ENCODE measurements around the gene CALB2. TPM values are rescaled to one million over a fixed set of nuclear protein-coding genes. Genes with fewer than 3 reads are reported as not detected.

Gene CALB2
- total and polyA plus RNA-seq, 2 donors from 2014 or later, result 1.4 TPM; not detected in 1

DNA sequence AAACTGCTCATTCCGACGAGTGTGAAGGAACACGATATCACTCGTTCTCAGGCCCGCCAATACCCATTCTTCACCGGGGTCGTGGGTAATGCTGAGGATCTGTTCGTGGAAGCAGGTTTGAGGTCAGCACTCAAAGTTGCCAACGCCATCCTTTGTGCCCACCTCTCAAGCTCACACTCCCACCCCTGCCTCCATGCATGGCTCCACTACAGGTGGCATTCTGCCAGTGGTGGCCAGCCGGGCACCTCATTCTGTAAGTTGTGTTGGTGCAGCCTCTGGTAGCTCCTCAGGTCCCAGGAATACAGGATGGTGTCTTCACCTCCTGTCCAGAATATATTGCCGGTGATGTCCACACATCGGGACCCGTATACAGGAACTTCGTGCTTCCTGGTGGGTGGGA is 72.7 kb downstream of the CALB2 start:
- Histone ChIP-seq H3K4me1 (ENCODE audit: control insufficient read depth in 2 of 3, insufficient read depth in 2 of 3, low read depth in 1 of 3, low read length in 3 of 3) (no peaks in the 10 kb centered on the region), H3K36me3 (ENCODE audit: control insufficient read depth in 2 of 3, insufficient read depth in 3 of 3, low read length in 3 of 3) (no peaks in the 10 kb centered on the region), H3K9me3 (ENCODE audit: control insufficient read depth in 2 of 3, insufficient read depth in 1 of 3, low read length in 3 of 3) (peaks cover 0 to 4% (median 3%) of the 10 kb centered on the region in 3 donors), H3K9ac (ENCODE audit: low read length in 3 of 3) (no peak overlapping the region), H3K4me3 (ENCODE audit: low read length in 3 of 3) (no peak overlapping the region), H3K27ac (ENCODE audit: low read depth in 2 of 2, low read length in 2 of 2) (no peak overlapping the region), H3K27me3 (ENCODE audit: control insufficient read depth, insufficient read depth, low read length) (no peaks in the 10 kb centered on the region)
- DNase-seq (no peak), FAIRE-seq (no peak)
- no peak for TF ChIP-seq CTCF (IDR thresholded peaks at IDR 0.05; ENCODE audit: borderline replicate concordance, extremely low read depth, insufficient read depth)
- intact Hi-C loops (cut with DNase I), result no loop called here

DNA sequence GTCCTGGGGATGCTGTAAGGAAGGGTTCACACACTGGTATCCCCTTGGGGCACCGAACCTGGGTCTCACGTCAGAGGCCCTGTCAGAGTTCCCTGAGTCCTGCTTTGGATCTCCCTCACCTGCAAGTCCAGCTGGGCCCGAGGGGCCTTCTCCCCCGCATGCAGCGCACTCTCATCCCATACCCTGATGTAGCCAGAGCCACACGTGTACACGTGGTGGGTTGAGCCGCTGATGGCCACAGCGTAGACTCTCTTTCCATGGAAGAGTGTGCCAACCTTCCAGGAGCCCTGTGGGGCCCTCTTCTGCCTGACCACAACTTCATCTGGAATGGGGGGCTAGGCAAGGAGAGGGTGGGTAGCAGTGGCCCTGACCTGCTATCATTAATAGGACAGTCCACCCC is 73.5 kb downstream of the CALB2 start:
- H3K4me3 ChIP-seq (ENCODE audit: low read length in 3 of 3), result no peak overlapping the region
- TF ChIP-seq CTCF (IDR thresholded peaks at IDR 0.05; ENCODE audit: borderline replicate concordance, extremely low read depth, insufficient read depth), result no peak
- FAIRE-seq, result no peak
- no peaks in the 10 kb centered on the region for H3K36me3 ChIP-seq (ENCODE audit: control insufficient read depth in 2 of 3, insufficient read depth in 3 of 3, low read length in 3 of 3)
- no peaks in the 10 kb centered on the region for H3K4me1 ChIP-seq (ENCODE audit: control insufficient read depth in 2 of 3, insufficient read depth in 2 of 3, low read depth in 1 of 3, low read length in 3 of 3)
- H3K9me3 ChIP-seq (ENCODE audit: control insufficient read depth in 2 of 3, insufficient read depth in 1 of 3, low read length in 3 of 3), result peaks cover 0 to 4% (median 3%) of the 10 kb centered on the region in 3 donors
- no peaks in the 10 kb centered on the region for H3K27me3 ChIP-seq (ENCODE audit: control insufficient read depth, insufficient read depth, low read length)
- H3K9ac ChIP-seq (ENCODE audit: low read length in 3 of 3), result no peak overlapping the region
- H3K27ac ChIP-seq (ENCODE audit: low read depth in 2 of 2, low read length in 2 of 2), result no peak overlapping the region
- peak in 1 of 5 donors; percentile 6 for DNase-seq
- intact Hi-C loops (cut with DNase I), result no loop called here

DNA sequence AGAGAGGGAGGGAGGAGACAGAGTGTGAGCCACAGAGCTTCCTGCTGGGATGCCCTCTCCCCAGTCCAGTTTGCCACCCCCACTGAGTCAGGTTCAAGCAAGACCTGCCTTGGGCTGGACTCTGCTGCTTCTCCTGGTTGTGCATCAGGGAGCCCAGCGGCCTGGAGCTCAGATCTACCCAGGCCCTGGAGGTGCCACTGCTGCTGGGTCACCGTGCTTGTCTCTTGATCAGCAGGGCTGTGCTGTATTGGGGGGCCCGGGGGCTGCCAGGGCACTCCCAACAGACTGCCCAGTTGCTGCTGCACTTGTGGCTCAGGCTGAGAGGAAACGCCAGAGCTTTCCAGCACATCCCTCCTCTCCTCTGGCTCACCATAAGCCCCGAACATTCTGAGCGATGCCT is 74.4 kb downstream of the CALB2 start:
- Histone ChIP-seq H3K9me3 (ENCODE audit: control insufficient read depth in 2 of 3, insufficient read depth in 1 of 3, low read length in 3 of 3) (peaks cover 0 to 4% (median 3%) of the 10 kb centered on the region in 3 donors), H3K4me1 (ENCODE audit: control insufficient read depth in 2 of 3, insufficient read depth in 2 of 3, low read depth in 1 of 3, low read length in 3 of 3) (no peaks in the 10 kb centered on the region), H3K9ac (ENCODE audit: low read length in 3 of 3) (no peak overlapping the region), H3K36me3 (ENCODE audit: control insufficient read depth in 2 of 3, insufficient read depth in 3 of 3, low read length in 3 of 3) (no peaks in the 10 kb centered on the region), H3K4me3 (ENCODE audit: low read length in 3 of 3) (no peak overlapping the region), H3K27ac (ENCODE audit: low read depth in 2 of 2, low read length in 2 of 2) (no peak overlapping the region), H3K27me3 (ENCODE audit: control insufficient read depth, insufficient read depth, low read length) (no peaks in the 10 kb centered on the region)
- FAIRE-seq (no peak), DNase-seq (no peak)
- intact Hi-C loops (cut with DNase I), result no loop called here
- no peak for TF ChIP-seq CTCF (IDR thresholded peaks at IDR 0.05; ENCODE audit: borderline replicate concordance, extremely low read depth, insufficient read depth)

GRCh38 chr16:71436473-71436872 is 78.0 kb downstream of the CALB2 start:
- no peak for FAIRE-seq

More at GRCh38 chr16:71436473-71436872, 78.0 kb downstream of the CALB2 start:
- Histone ChIP-seq H3K27me3 (ENCODE audit: control insufficient read depth, insufficient read depth, low read length) (no peaks in the 10 kb centered on the region), H3K36me3 (ENCODE audit: control insufficient read depth in 2 of 3, insufficient read depth in 3 of 3, low read length in 3 of 3) (no peaks in the 10 kb centered on the region), H3K4me3 (ENCODE audit: low read length in 3 of 3) (no peak overlapping the region), H3K9ac (ENCODE audit: low read length in 3 of 3) (no peak overlapping the region), H3K27ac (ENCODE audit: low read depth in 2 of 2, low read length in 2 of 2) (no peak overlapping the region), H3K4me1 (ENCODE audit: control insufficient read depth in 2 of 3, insufficient read depth in 2 of 3, low read depth in 1 of 3, low read length in 3 of 3) (no peaks in the 10 kb centered on the region), H3K9me3 (ENCODE audit: control insufficient read depth in 2 of 3, insufficient read depth in 1 of 3, low read length in 3 of 3) (no peaks in the 10 kb centered on the region)
- no peak for TF ChIP-seq CTCF (IDR thresholded peaks at IDR 0.05; ENCODE audit: borderline replicate concordance, extremely low read depth, insufficient read depth)
- no peak for DNase-seq
- intact Hi-C loops (cut with DNase I), result no loop called here

All from kidney (tissue), 14 donors.